IPS DF 4.7 (cell line): Measurements from ENCODE around the gene NUDT4B.
"Not testable (repeated sequence)": the region's sequence is repeated elsewhere in the genome, so short reads cannot be mapped to it uniquely, and the experiment has no call there.

ENCODE experiments used
- DNase-seq: peaks from one replicate; pipeline ENCODE4 v3.0.0-alpha.2; 2013; ENCODE audit warnings: low spot score; ENCODE audit errors: extremely low read depth

NUDT4B gene

DNA sequence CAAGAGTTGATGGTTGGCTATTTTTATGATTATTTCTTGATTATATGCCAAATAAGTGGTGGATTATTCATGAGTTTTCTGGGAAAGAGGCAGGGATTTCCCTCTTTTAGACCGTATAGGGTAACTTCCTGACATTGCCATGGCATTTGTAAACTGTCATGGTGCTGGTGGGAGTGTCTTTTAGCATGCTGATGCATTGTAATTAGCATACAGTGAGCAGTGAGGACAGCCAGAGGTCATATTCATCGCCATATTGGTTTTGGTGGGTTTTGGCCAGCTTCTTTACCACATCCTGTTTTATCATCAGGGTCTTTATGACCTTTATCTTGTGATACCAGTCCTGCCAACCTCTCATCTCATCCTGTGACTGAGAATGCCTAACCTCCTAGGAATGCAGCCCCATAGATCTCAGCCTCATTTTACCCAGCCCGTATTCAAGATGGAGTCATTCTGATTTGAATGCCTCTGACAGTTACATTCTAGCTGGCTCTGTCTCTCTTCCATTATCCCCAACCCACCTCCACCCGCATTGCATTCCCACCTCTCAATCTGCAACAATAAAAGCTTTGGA is 45.3 kb downstream of the NUDT4B start:
- DNase-seq: not testable (repeated sequence)
